AG10803 (cell line): Measurements from ENCODE around the gene RBP3.

ENCODE experiments used
- DNase-seq: peaks from one replicate; pipeline ENCODE4 v3.0.0; 2010; ENCODE audit warnings: low read depth
- H3K4me3 ChIP-seq: 2 replicates; pipeline ENCODE4 v1.5.1; 2011; ENCODE audit warnings: mild to moderate bottlenecking, low read length, control low read depth
- CTCF ChIP-seq: conservative IDR thresholded peaks from 2 replicates; pipeline ENCODE4 v1.5.1; 2011; ENCODE audit warnings: mild to moderate bottlenecking, low read length, control low read depth, inconsistent platforms

RBP3 gene

GRCh38 chr10:47348138-47348651 lies at the start of gene RBP3:
Gene RBP3 (plus strand): TSS chr10:47348363. CDS start chr10:47348485, 122 bp downstream.
- H3K4me3 ChIP-seq, result no peak within 1 kb of the TSS
- DNase-seq, result no peak
- no peak for TF ChIP-seq CTCF

GRCh38 chr10:47298715-47299114 lies 49.4 kb upstream of the RBP3 start:
- no peak overlapping the region for H3K4me3 ChIP-seq
- no peak for DNase-seq
- TF ChIP-seq CTCF, result no peak

- DNase-seq, result no peak
- H3K4me3 ChIP-seq, result no peak within 1 kb of the TSS
Measured at GRCh38 chr10:47299611-47300428, 48.3 kb upstream of the RBP3 start, which contains the start of gene GDF10. Gene GDF10 (plus strand): TSS chr10:47300197. CDS start chr10:47300652, 455 bp downstream.

GRCh38 chr10:47300429-47300931 lies 47.7 kb upstream of the RBP3 start:
- no peak for TF ChIP-seq CTCF
- no peak for DNase-seq
- no peak overlapping the region for H3K4me3 ChIP-seq

More at GRCh38 chr10:47299611-47300428, 48.3 kb upstream of the RBP3 start, which contains the start of gene GDF10:
- TF ChIP-seq CTCF, result no peak

- no peak overlapping the region for H3K4me3 ChIP-seq
- no peak for TF ChIP-seq CTCF
- DNase-seq, result no peak
Measured at GRCh38 chr10:47301833-47302232, 46.3 kb upstream of the RBP3 start.

GRCh38 chr10:47303105-47303504 lies 45.1 kb upstream of the RBP3 start:
- TF ChIP-seq CTCF, result no peak
- DNase-seq, result no peak

GRCh38 chr10:47303866-47304265 lies 44.3 kb upstream of the RBP3 start:
- no peak for TF ChIP-seq CTCF
- no peak overlapping the region for H3K4me3 ChIP-seq
- DNase-seq, result no peak

More at GRCh38 chr10:47303105-47303504, 45.1 kb upstream of the RBP3 start:
- no peak overlapping the region for H3K4me3 ChIP-seq
